Dermis blood vessel endothelial cell (primary cell): ENCODE results near the gene CEP128. TPM values are rescaled to one million over a fixed set of nuclear protein-coding genes. Genes with fewer than 3 reads are reported as not detected.

Source experiments
- DNase-seq: peaks from one replicate; pipeline ENCODE4 v3.0.0; 2010
- total RNA-seq: library from RNA; depleted of rRNA; stranded (reverse); fragments of >200 nt; gene quantifications from 2 replicates; pipeline ENCODE4 v1.2.3, GENCODE V29; 2014

Gene CEP128
- total RNA-seq, 1 donor from 2014 or later: 4.4 TPM

GRCh38 chr14:80872645-80873044 lies 68.9 kb downstream of the CEP128 start:
- peak; percentile 43 for DNase-seq

- no peak for DNase-seq
These were observed 73.3 kb downstream of the CEP128 start for GRCh38 chr14:80868260-80868659.

GRCh38 chr14:80867798-80868197 lies 73.7 kb downstream of the CEP128 start:
- no peak for DNase-seq

DNA sequence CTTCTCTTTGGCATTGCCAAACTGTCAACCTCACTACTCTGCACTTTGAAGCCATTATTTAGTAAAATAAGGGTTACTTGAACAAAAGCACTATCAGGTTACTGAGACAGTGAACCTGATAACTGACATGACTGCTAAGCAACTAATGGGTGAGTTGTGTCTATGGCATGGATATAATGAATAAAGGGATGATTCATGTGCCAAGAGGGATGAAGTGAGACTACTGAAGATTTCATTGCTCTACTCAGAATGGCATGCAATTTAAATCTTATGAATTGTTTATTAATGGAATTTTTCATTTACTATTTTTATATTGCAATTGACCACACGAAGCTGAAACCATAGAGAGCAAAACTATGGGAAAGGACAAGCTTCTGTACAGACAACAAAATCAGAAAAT lies 74.4 kb downstream of the CEP128 start:
- DNase-seq: no peak

DNA sequence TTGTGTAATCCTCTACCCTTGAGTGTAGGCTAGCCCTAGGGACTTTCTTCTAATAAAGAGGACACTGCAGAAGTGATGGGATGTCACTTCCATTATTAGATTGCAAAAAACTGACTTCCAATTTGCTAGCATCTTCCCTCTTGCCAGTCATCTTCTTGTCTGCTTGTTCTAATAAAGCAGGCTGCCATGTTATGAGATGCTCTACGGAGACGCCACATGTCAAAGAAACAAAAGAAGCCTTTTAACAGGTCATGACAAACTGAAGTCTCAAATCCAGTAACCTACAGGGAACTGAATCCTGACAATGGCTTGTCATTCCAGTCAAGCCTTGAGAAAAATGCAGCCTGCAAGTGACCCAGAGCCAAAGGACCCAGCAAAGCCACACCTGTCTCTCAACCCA lies 76.0 kb downstream of the CEP128 start:
- no peak for DNase-seq

DNA sequence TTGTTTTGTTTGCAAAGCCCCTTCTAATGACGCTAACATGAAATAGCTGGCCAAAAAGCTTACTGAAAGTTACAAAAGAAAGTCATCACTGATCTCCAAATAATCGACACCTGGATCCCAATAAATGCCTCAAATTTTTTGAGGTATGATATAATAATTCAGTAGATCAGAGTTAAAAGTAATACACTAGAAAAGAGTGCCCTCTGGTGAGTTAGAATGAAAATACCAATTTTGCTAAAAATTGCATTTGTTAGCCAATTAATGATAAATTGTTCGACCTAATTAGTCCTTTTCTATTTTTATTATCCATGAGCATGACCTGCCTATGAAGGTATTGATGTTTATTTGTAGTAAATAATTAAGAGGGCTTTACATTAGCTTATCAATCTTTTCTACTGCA lies 78.6 kb downstream of the CEP128 start:
- DNase-seq: peak; percentile 13

DNA sequence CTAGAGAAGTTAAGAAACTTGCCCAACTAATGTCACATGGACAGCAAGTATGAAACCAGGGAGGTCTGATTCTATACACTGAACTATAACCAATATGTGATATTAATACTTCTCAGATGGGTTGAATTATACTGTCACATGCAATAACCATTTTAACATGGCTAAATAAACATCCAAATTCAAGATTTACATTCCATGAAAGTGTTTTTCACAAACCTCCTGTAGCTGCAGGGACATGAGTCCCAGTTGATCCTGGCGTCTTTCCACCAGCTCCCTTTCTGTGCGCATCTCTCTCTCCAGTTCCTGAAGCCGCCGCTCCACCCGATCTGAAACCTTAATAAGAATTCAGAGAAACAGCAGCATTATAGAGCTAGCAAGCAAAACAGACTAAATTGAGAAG lies 79.0 kb downstream of the CEP128 start:
- no peak for DNase-seq

- DNase-seq: peak; percentile 73
These were observed 91.2 kb downstream of the CEP128 start for GRCh38 chr14:80850197-80850814.

DNA sequence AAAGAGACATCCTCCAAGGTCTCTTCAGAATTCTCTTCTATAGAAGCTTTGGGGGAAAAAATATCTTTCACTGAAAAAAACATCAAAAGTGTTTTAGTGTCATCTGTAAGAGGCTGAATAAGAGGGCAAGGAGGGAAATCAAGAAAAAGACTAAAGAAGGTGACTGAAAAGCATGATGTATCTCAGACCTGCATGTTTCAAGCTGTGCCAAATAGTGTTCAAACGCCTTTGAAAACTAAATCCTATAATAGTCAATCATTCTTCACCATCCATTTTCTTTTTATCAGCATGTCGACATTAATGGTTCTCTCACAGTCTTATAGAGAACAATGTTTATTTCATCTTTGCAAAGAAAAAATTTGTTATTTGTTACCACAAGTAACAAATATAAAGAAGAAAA lies 94.5 kb downstream of the CEP128 start:
- DNase-seq: no peak

DNA sequence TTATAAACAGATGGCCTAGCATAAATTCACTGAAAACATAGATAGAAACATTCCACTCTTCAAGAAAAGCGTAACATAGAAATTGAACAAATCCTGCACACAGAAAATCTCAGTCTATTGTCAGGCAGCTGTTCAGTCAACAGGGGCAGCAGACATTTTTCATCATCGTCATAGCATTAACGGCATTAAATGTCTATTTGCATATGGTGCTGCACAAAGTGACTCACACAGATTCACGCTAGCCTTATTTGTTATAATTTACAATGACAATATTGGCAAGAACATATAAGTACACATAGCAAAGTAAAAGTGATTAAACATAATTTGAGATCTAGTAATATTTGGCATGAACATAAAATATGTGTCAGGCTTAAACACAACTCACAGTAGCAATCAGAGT lies 95.7 kb downstream of the CEP128 start:
- DNase-seq: no peak

DNA sequence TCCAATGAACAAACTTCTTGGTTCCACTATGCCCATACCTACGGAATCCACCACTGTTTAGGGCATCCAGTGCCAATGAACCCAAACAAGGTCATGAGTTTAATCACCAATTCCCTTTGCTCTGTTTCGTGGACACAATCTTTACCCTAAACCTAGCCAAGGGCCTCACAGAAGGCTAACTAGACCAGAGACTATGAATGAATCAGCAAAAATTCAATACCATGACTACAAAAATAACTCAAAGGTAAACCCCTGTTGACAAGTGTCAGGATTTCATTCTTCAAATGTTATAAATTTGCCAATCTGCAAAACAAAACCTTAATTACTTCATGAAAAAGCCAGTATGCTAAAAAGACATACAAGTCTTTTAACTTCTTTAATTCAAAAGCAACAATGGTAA lies 96.7 kb downstream of the CEP128 start:
- DNase-seq: no peak

DNA sequence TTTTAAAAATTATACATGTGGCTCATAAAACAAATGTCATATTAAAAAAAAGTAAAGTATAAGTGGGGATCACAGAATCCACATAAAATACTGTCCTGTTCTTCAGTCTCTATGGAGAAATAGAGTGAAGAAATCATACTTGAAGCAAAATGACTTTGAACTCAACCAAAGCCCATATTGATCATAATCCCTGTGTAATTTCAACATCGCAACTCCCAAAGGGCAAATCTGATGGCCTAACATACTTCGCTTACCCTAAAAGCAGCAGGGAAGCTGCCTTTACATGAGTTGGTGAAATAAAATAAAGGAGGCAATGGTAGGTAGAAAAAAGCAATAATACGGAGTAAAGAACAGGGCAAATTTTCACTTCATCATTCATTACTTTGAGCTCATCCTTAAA lies 101.8 kb downstream of the CEP128 start:
- no peak for DNase-seq

- DNase-seq: no peak
These were observed 131.9 kb downstream of the CEP128 start for GRCh38 chr14:80809663-80810062.

DNA sequence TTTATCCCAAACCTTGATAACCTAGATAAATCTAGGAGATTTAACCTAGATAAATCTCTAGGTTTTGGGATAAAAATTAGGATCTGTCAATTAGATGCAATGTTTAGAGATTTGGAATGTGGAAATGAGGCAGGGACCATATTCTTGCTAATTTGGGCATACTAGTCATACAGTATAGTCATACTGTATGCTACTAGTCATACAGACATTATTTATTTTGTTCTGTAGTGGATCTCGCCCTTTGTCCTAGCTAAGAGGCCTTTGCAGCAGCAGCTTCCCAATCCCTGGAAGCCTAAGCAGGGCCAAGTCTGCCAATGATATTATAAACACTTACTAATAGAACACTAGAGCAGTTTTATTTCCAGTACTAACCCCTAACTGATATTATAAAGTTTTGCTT lies 136.4 kb downstream of the CEP128 start:
- DNase-seq: no peak

DNA sequence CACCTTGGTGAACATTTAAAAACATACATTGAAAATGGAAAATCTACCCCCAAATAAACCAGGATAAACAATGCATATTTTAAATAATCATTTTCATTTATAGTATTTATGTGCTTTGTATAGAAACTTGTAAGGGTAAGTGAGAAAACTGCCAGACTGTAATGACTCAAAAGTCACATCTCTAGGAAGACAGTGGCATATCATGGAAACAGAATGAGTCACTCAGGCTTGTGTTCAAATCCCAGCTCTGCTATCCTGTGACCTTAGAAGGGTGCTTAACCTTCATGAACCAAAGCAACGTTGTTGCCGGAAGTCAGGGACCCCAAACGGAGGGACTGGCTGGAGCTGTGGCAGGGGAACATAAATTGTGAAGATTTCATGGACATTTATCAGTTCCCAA lies 142.7 kb downstream of the CEP128 start:
- no peak for DNase-seq

- no peak for DNase-seq
These were observed 143.3 kb downstream of the CEP128 start for GRCh38 chr14:80798211-80798610.

GRCh38 chr14:80792771-80793170 lies 148.8 kb downstream of the CEP128 start:
- no peak for DNase-seq

GRCh38 chr14:80787876-80788275 lies 153.7 kb downstream of the CEP128 start:
- no peak for DNase-seq

GRCh38 chr14:80784820-80785219 lies 156.7 kb downstream of the CEP128 start:
- DNase-seq: no peak

- DNase-seq: peak; percentile 19
These were observed 159.6 kb downstream of the CEP128 start for GRCh38 chr14:80781972-80782367.

- no peak for DNase-seq
These were observed 161.0 kb downstream of the CEP128 start for GRCh38 chr14:80780500-80780899.

DNA sequence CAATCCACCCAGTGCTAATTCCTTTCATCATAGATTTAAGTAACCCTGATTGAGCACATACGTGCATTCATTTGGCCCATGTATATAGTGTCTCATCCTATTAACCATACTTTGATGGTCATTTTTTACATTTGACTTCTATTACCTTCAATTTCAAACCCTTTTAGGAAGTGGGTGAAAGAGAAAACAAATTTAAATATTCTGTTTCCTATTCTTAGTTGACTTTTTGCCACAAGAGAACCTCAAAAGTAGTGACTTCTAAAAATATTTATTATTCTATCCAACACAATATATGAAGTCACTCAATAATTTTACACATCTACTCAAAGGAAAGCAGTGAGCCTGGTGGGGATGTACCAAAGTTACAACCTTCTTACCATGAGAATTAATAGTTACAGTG lies 164.9 kb downstream of the CEP128 start:
- DNase-seq: no peak

GRCh38 chr14:80776186-80776585 lies 165.4 kb downstream of the CEP128 start:
- DNase-seq: no peak

DNA sequence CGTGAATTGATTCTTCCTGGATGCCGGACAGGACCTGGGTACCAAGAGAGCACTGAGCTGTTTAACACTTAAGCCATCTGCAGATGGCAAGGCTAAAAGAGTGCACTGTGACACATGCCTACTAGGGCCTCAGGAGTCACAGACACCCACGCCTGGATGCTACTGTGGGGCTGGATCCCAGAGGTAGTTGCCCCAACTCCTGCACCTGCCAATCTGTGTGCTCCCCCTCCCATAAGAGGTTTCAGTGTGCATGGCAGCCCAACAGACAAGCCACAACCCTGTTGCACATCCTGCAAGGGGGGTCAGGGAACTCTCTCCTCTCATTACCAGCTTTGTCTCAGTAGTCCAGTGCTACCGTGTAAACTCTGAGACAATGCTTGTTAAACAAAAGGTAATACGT lies 169.0 kb downstream of the CEP128 start:
- DNase-seq: no peak

- DNase-seq: no peak
These were observed 170.3 kb downstream of the CEP128 start for GRCh38 chr14:80771201-80771600.
